PC-3 (cell line): Measurements from ENCODE around the gene OXNAD1. TPM values are rescaled to one million over a fixed set of nuclear protein-coding genes. Genes with fewer than 3 reads are reported as not detected.

ENCODE experiments used
- ATAC-seq: fragments of 200-7000 bp; cut with Tn5 transposase; 2 replicates; pipeline ENCODE4 v1.9.1; 2020; ENCODE audit warnings: mild to moderate bottlenecking, moderate library complexity
- BruUV-seq: library from RNA; stranded (reverse); fragments of 400-500 nt; replicated peaks from 2 replicates; lab custom pipeline; 2021; lab: Mats Ljungman, UMichigan
- CTCF ChIA-PET: fragments of 300-600 bp; sonication (Branson Sonifier 250); formaldehyde crosslinking; loops from one replicate; lab custom pipeline; 2022; ENCODE audit warnings: antibody characterized with exemption; lab: Charles Lee
- POLR2A ChIA-PET: fragments of 300-600 bp; sonication (Branson Sonifier 250); formaldehyde crosslinking; loops from one replicate; lab custom pipeline; 2022; ENCODE audit warnings: antibody characterized with exemption; ENCODE audit not compliant: unreplicated experiment; lab: Charles Lee
- DNase-seq: peaks from one replicate; pipeline ENCODE4 v3.0.0-alpha.2; 2015
- H2AFZ ChIP-seq: fragments of 300-600 bp; sonication (generic); 2 replicates; pipeline ENCODE4 v1.6.0; 2016; ENCODE audit warnings: antibody characterized with exemption, low read length
- H3F3A ChIP-seq: fragments of 300-600 bp; sonication (generic); one replicate; pipeline ENCODE4 v1.6.0; 2017; ENCODE audit warnings: antibody characterized with exemption, low read length, control low read depth, mild to moderate bottlenecking; ENCODE audit not compliant: unreplicated experiment
- H3K27ac ChIP-seq: fragments of 300-600 bp; sonication (generic); 2 replicates; pipeline ENCODE4 v1.5.1; 2016; ENCODE audit warnings: mild to moderate bottlenecking, low read length
- H3K27me3 ChIP-seq: fragments of 300-600 bp; sonication (generic); 2 replicates; pipeline ENCODE4 v1.6.1; 2016; ENCODE audit warnings: low read length, mixed read lengths
- H3K36me3 ChIP-seq: fragments of 300-600 bp; sonication (generic); 2 replicates; pipeline ENCODE4 v1.6.1; 2016; ENCODE audit warnings: low read depth, mixed run types, low read length, mixed read lengths
- H3K4me1 ChIP-seq: fragments of 300-600 bp; sonication (generic); 2 replicates; pipeline ENCODE4 v1.5.1; 2016; ENCODE audit warnings: low read length; ENCODE audit not compliant: insufficient read depth
- H3K4me2 ChIP-seq: fragments of 300-600 bp; sonication (generic); 2 replicates; pipeline ENCODE4 v1.6.0; 2016; ENCODE audit warnings: low read length
- H3K4me3 ChIP-seq: fragments of 300-600 bp; sonication (generic); 2 replicates; pipeline ENCODE4 v1.5.1; 2016; ENCODE audit warnings: mild to moderate bottlenecking, low read length, mixed read lengths
- H3K79me2 ChIP-seq: fragments of 300-600 bp; sonication (generic); 2 replicates; pipeline ENCODE4 v1.6.1; 2017; ENCODE audit warnings: low read length, mixed read lengths
- H3K9ac ChIP-seq: fragments of 300-600 bp; sonication (generic); 2 replicates; pipeline ENCODE4 v1.6.0; 2016; ENCODE audit warnings: mild to moderate bottlenecking, low read length
- H3K9me2 ChIP-seq: fragments of 300-600 bp; sonication (generic); replicated peaks from 2 replicates; pipeline ENCODE4 v1.6.1; 2016; ENCODE audit warnings: mixed run types, low read length, mixed read lengths
- H3K9me3 ChIP-seq: fragments of 300-600 bp; sonication (generic); 2 replicates; pipeline ENCODE4 v1.6.1; 2016; ENCODE audit warnings: low read length, mixed read lengths
- H4K20me1 ChIP-seq: fragments of 300-600 bp; sonication (generic); 2 replicates; pipeline ENCODE4 v1.6.1; 2016; ENCODE audit warnings: low read length, mixed read lengths
- CTCF ChIP-seq: fragments of 300-600 bp; sonication (generic); conservative IDR thresholded peaks from 2 replicates; pipeline ENCODE4 v1.5.1; 2017; ENCODE audit warnings: antibody characterized with exemption, low read depth, mild to moderate bottlenecking, low read length
- EZH2 ChIP-seq: fragments of 300-600 bp; sonication (generic); IDR thresholded peaks from one replicate; pipeline ENCODE4 v1.6.1; 2017; ENCODE audit warnings: antibody characterized with exemption, mild to moderate bottlenecking, low read length; ENCODE audit not compliant: unreplicated experiment
- EZH2phosphoT487 ChIP-seq: fragments of 300-600 bp; sonication (generic); IDR thresholded peaks from 2 replicates; pipeline ENCODE4 v1.6.1; 2018; ENCODE audit warnings: mild to moderate bottlenecking, antibody characterized with exemption, low read length, borderline replicate concordance
- intact Hi-C: fragments of 100-400 bp; cut with micrococcal nuclease; formaldehyde crosslinking; loops from 2 replicates; pipeline ENCODE4 v1.9.0; 2023
- total RNA-seq: library from RNA; depleted of rRNA; stranded (reverse); fragments of >200 nt; gene quantifications from 2 replicates; pipeline ENCODE4 v1.2.3, GENCODE V29; 2014

Gene OXNAD1
- total RNA-seq, 1 experiment from 2014 or later, result 20.5 TPM

GRCh38 chr3:16304061-16305010, 39.3 kb downstream of the OXNAD1 start:
- intact Hi-C loops, result no loop called here
- no peak overlapping the region for H2AFZ ChIP-seq
- TF ChIP-seq EZH2, result no peak
- TF ChIP-seq EZH2phosphoT487, result no peak
- TF ChIP-seq CTCF, result no peak
- H3K27me3 ChIP-seq, result no peaks in the 10 kb centered on the region
- H3K9me2 ChIP-seq, result no peaks in the 10 kb centered on the region
- no peak overlapping the region for H3K9ac ChIP-seq
- no peaks in the 10 kb centered on the region for H3K4me1 ChIP-seq
- H3K4me3 ChIP-seq, result no peak overlapping the region
- ChIA-PET CTCF (no interaction called here), POLR2A (no interaction called here)
- H3K27ac ChIP-seq, result no peak overlapping the region
- peaks cover 19% of the 10 kb centered on the region; the same call in 1 of the 2 replicates for H3K36me3 ChIP-seq
- H3K4me2 ChIP-seq, result no peak overlapping the region
- no peaks in the 10 kb centered on the region for H3K79me2 ChIP-seq
- no peak for DNase-seq
- no TSS peak for BruUV-seq
- H3K9me3 ChIP-seq, result no peaks in the 10 kb centered on the region
- no peaks in the 10 kb centered on the region for H4K20me1 ChIP-seq
- no peak for ATAC-seq
- H3F3A ChIP-seq, result no peaks in the 10 kb centered on the region

- intact Hi-C loops, result no loop called here
- Histone ChIP-seq H3K4me1 (peaks cover 6% of the 10 kb centered on the region), H3K9ac (no peak overlapping the region), H3K27ac (no peak overlapping the region), H3K27me3 (no peaks in the 10 kb centered on the region), H3K4me2 (no peak overlapping the region), H3K4me3 (no peak overlapping the region), H2AFZ (no peak overlapping the region), H3K9me3 (no peaks in the 10 kb centered on the region), H3K36me3 (peaks cover 19% of the 10 kb centered on the region; the same call in 1 of the 2 replicates), H3F3A (no peaks in the 10 kb centered on the region), H3K9me2 (no peaks in the 10 kb centered on the region), H3K79me2 (no peaks in the 10 kb centered on the region), H4K20me1 (no peaks in the 10 kb centered on the region)
- BruUV-seq, result no TSS peak
- ATAC-seq (no peak), DNase-seq (no peak)
- CTCF ChIA-PET, result no interaction called here
- POLR2A ChIA-PET, result no interaction called here
- TF ChIP-seq EZH2, result no peak
- no peak for TF ChIP-seq CTCF
- TF ChIP-seq EZH2phosphoT487, result no peak
These were observed 40.1 kb downstream of the OXNAD1 start for GRCh38 chr3:16305111-16305541.
